SK-N-SH (cell line): ENCODE measurements around the gene SPATA13.

Experiments used
- EP300 ChIP-seq, 2 experiments: IDR thresholded peaks; 2 replicates each; pipeline versions ENCODE4 v1.4.0 to v1.6.1; 2012; ENCODE audit warnings: borderline replicate concordance in 1 of 2, low read depth in 1 of 2, low read length in 1 of 2
- POLR2AphosphoS5 ChIP-seq: IDR thresholded peaks from 2 replicates; pipeline ENCODE4 v1.6.1; 2012; ENCODE audit warnings: low read depth, low read length
- SIN3A ChIP-seq: IDR thresholded peaks from 2 replicates; pipeline ENCODE4 v1.6.1; 2012; ENCODE audit warnings: low read depth, mild to moderate bottlenecking, low read length, moderate library complexity, borderline replicate concordance
- TF ChIP-seq, protein P1 (sequence below): fragments of 200-600 bp; sonication (generic); IDR thresholded peaks from 2 replicates; pipeline ENCODE4 v1.6.1; 2017; ENCODE audit warnings: antibody characterized with exemption, mild to moderate bottlenecking, moderate library complexity

DNA sequence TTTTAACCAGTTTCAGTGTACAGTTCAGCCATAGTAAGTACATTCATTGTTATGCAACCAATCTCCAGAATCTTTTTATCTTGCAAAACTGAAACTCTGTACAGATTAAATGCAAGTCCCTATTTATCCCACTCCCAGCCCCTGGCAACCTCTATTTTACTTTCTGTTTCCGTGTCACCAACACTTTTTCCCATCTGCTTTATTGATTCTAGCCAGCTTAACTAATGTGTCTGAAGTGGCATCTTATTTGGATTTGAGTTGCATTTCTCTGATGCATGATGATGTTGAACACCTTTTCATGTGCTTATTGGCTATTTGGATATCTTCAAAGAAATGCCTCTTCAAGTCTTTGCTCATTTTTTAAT, 18.9 kb downstream of the SPATA13 start:
- TF ChIP-seq SIN3A (no peak), POLR2AphosphoS5 (no peak), EP300 (IDR thresholded peaks at IDR 0.05; ENCODE audit: borderline replicate concordance in 1 of 2, low read depth in 1 of 2, low read length in 1 of 2) (no peak)
- TF ChIP-seq, protein P1, sequence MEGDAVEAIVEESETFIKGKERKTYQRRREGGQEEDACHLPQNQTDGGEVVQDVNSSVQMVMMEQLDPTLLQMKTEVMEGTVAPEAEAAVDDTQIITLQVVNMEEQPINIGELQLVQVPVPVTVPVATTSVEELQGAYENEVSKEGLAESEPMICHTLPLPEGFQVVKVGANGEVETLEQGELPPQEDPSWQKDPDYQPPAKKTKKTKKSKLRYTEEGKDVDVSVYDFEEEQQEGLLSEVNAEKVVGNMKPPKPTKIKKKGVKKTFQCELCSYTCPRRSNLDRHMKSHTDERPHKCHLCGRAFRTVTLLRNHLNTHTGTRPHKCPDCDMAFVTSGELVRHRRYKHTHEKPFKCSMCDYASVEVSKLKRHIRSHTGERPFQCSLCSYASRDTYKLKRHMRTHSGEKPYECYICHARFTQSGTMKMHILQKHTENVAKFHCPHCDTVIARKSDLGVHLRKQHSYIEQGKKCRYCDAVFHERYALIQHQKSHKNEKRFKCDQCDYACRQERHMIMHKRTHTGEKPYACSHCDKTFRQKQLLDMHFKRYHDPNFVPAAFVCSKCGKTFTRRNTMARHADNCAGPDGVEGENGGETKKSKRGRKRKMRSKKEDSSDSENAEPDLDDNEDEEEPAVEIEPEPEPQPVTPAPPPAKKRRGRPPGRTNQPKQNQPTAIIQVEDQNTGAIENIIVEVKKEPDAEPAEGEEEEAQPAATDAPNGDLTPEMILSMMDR, result no peak
